Epithelial cell of esophagus (primary cell): ENCODE data around the gene FSTL4.

Experiments
- DNase-seq: peaks from one replicate; pipeline ENCODE4 v3.0.0; 2010; ENCODE audit warnings: low read depth
- H3K4me3 ChIP-seq: 2 replicates; pipeline ENCODE4 v1.5.1; 2011; ENCODE audit warnings: mild to moderate bottlenecking, low read length, control low read depth
- TF ChIP-seq, protein P1 (sequence below): IDR thresholded peaks from 2 replicates; pipeline ENCODE4 v1.5.1; 2011; ENCODE audit warnings: low read depth, mild to moderate bottlenecking, low read length, control low read depth, inconsistent platforms; ENCODE audit not compliant: insufficient read depth; ENCODE audit errors: missing control alignments

The FSTL4 gene

GRCh38 chr5:133253671-133254070 lies 358.7 kb downstream of the FSTL4 start:
- TF ChIP-seq, protein P1, sequence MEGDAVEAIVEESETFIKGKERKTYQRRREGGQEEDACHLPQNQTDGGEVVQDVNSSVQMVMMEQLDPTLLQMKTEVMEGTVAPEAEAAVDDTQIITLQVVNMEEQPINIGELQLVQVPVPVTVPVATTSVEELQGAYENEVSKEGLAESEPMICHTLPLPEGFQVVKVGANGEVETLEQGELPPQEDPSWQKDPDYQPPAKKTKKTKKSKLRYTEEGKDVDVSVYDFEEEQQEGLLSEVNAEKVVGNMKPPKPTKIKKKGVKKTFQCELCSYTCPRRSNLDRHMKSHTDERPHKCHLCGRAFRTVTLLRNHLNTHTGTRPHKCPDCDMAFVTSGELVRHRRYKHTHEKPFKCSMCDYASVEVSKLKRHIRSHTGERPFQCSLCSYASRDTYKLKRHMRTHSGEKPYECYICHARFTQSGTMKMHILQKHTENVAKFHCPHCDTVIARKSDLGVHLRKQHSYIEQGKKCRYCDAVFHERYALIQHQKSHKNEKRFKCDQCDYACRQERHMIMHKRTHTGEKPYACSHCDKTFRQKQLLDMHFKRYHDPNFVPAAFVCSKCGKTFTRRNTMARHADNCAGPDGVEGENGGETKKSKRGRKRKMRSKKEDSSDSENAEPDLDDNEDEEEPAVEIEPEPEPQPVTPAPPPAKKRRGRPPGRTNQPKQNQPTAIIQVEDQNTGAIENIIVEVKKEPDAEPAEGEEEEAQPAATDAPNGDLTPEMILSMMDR: no peak
- DNase-seq: no peak
- H3K4me3 ChIP-seq: no peak overlapping the region

DNA sequence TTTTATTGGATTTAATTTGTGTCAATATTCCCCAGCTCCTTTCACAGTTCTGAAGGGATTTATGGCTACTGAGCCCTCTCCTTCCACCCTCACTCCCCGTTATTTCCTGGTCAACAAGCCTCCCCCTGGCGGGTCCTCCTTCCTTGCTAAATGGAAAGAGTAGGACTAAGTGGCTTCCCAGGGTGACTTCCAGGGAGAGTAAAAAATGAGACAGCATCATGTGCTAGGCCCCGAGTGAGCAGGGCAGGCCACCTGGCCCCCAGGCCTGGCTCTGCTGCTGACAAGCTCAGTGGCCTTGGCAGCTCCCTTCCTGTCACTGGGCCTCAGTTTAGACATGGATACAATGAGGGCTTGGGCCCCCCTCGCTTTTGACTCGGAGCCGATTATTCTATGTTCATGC lies 359.3 kb downstream of the FSTL4 start:
- DNase-seq: no peak
- H3K4me3 ChIP-seq: no peak overlapping the region
- TF ChIP-seq, protein P1: no peak

- no peak for DNase-seq
- no peak overlapping the region for H3K4me3 ChIP-seq
- TF ChIP-seq, protein P1: no peak
Measured at GRCh38 chr5:133252133-133252480, 360.2 kb downstream of the FSTL4 start.

DNA sequence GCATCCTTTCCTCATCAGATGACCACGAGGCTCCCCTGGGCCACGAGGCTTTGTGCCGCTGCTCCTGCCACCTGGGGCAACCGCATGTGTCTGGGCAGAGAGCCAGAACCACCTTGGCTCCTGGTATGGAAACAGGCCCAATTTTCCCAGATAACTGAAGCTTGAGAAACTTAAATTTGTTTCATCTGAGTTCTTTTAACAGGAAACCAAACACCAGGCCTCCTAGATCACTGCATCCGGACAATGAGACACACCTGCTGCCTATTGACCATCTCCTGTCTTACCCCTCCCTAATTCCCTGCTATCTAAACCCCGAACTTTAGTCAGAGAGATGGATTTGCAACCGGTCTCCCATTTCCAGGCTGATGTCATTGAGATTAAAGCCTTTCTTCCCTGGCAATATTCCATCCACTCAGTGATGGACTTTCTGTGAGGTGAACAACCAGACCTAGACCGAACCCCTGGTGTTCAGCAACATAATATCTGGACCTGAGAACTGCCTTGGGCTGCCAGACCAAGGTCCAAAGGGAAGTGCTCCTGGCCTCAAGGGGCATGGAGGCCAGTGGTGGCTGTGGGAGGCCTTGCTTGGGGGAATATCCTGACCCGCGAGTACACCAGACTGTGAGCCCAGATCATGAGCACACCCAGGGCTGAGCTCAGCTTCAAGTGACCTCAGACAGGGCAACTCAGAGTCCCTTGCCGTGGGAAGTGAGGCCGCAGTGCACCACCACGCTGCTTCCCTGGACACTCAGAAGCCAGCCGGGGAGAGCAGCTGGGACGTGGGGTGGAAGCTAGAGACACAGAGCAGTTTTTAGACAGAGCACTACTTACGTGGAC lies 360.8 kb downstream of the FSTL4 start:
- no peak overlapping the region for H3K4me3 ChIP-seq
- TF ChIP-seq, protein P1: no peak
- DNase-seq: peak; percentile 35

DNA sequence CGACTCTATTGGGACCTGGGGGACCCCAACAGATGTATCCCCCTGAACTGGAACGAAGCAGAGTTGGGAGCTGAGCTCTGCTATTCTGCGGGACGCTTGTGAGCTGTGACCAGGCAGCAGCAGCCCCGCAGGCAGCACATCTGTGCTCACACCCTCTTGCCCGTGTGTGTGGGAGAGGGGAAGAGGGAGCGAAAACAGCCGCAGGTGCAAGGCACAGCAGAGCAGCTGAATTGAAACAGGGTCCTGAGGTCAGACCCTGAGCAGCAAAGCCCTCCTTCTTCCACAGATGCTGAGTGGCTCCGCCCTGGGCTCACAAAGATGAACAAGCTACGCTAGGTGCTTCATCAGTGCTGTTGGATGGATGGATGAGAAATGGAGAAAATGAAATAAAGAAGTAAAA lies 361.8 kb downstream of the FSTL4 start:
- TF ChIP-seq, protein P1: no peak
- no peak for DNase-seq
- no peak overlapping the region for H3K4me3 ChIP-seq

DNA sequence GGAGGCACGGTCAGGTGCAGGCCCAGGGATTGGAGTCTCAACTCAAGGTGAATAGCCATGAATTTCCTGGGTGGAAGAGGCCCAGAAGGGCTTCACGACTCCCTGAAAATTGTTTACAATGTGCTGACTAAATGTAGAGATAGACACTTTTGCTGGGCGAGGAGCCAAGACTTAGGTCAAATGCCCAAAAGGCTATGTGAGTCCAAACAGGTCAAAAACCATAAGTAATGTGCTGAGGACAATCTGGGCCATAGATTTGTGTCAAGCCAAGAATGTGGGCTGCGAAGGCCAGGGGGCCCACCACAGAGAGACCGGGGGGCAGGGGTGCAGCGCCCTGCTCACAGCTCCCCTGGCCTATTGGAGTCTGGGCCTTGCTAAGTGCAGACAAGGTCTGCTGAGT lies 362.7 kb downstream of the FSTL4 start:
- H3K4me3 ChIP-seq: no peak overlapping the region
- DNase-seq: no peak
- TF ChIP-seq, protein P1: no peak
